ENCODE results near the gene OMP.

DNA sequence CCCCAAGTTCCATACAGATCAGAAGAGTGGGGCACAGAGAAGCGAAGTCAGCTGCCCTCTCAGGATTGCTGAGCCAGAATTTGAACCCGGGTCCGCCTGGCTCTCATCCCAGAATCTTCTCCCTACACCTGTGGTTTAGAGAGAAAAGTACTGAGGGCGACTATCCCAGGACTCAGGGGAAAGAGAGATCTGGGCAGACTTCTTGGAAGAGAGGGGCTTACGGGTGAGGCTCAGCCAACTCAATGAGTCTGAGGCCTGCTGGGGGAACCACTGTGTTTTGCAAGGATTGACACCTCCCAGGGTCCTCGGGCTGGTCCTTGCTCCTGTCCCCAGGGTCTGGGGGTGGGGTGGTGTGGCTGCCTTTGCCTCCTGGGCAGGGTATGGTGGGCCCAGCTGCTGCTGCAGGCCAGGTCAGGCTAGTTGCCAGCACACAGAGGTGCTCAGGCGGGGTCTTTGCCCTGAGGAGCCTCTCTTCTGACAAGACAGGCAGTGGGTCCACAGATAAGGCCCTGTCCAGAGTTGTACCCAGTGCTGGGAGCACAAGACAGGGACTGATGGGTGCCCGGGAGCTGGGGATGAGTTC, 34.7 kb upstream of the OMP start:
- no peak for TF ChIP-seq FOS (IDR thresholded peaks at IDR 0.05; ENCODE audit: low read depth, low read length)
- no peak for TF ChIP-seq POLR2A (IDR thresholded peaks at IDR 0.05; ENCODE audit: low read depth, low read length)
- TF ChIP-seq, protein P1, sequence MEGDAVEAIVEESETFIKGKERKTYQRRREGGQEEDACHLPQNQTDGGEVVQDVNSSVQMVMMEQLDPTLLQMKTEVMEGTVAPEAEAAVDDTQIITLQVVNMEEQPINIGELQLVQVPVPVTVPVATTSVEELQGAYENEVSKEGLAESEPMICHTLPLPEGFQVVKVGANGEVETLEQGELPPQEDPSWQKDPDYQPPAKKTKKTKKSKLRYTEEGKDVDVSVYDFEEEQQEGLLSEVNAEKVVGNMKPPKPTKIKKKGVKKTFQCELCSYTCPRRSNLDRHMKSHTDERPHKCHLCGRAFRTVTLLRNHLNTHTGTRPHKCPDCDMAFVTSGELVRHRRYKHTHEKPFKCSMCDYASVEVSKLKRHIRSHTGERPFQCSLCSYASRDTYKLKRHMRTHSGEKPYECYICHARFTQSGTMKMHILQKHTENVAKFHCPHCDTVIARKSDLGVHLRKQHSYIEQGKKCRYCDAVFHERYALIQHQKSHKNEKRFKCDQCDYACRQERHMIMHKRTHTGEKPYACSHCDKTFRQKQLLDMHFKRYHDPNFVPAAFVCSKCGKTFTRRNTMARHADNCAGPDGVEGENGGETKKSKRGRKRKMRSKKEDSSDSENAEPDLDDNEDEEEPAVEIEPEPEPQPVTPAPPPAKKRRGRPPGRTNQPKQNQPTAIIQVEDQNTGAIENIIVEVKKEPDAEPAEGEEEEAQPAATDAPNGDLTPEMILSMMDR (conservative IDR thresholded peaks at IDR 0.05; ENCODE audit: low read depth, low read length) = no peak
- TF ChIP-seq, protein P2, sequence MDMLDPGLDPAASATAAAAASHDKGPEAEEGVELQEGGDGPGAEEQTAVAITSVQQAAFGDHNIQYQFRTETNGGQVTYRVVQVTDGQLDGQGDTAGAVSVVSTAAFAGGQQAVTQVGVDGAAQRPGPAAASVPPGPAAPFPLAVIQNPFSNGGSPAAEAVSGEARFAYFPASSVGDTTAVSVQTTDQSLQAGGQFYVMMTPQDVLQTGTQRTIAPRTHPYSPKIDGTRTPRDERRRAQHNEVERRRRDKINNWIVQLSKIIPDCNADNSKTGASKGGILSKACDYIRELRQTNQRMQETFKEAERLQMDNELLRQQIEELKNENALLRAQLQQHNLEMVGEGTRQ (IDR thresholded peaks at IDR 0.05; ENCODE audit: low read depth, low read length) = no peak
- TF ChIP-seq RCOR1 (IDR thresholded peaks at IDR 0.05; ENCODE audit: insufficient replicate concordance, low read length) = no peak
- TF ChIP-seq SMC3 (IDR thresholded peaks at IDR 0.05; ENCODE audit: low read depth, low read length) = no peak
- TF ChIP-seq NFE2L2 (IDR thresholded peaks at IDR 0.05; ENCODE audit: low read depth, low read length) = no peak
- no peak for TF ChIP-seq CEBPB (IDR thresholded peaks at IDR 0.05; ENCODE audit: low read depth, low read length)
- no peak for TF ChIP-seq BHLHE40 (IDR thresholded peaks at IDR 0.05; ENCODE audit: low read depth, low read length)

Measured in IMR-90 (cell line).